HG03521 (cell line): ENCODE results near the gene OR2AJ1.

Experiments used
- ATAC-seq: cut with Tn5 transposase; IDR thresholded peaks from one replicate; pipeline ENCODE4 v1.9.1; 2021; ENCODE audit warnings: mild to moderate bottlenecking, moderate library complexity; ENCODE audit not compliant: unreplicated experiment

Gene OR2AJ1

DNA sequence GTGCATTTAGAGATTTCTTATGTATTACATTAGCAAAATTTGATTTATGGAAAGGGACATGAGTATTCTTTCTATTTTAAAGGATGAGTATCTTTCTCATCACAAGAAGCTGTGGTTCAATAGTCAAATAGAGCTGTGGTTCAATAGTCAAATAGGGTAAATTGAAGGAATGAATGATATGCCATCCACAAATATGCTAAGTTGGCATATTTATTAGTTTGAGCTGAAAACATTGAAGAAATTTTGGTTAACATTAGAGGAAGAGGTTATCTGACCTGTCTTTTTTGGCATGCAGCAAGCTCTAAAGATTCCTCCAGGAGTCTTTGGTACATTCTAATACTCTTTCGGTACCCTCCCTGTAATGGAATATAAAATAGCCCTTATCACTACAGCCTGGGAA, 28.7 kb downstream of the OR2AJ1 start:
- no peak for ATAC-seq

DNA sequence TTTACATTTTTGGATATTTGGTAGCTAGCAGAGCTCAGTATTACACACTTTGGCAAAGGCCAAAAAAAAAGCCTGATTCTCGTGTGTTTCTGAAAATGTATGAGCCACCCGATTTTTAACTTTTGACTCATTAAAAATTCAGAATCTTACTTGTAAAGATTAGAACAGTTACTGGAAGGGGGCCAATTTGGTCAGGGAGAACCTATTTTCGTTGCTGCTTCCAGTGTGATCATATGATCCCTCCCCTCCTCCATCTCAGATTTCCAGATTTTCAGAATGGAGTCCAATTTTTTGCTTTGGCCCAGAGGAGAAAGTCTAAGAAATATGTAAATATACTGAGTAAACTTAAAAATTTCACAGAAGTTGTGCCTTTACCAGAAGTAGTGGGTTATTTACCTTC, 37.1 kb downstream of the OR2AJ1 start:
- no peak for ATAC-seq

DNA sequence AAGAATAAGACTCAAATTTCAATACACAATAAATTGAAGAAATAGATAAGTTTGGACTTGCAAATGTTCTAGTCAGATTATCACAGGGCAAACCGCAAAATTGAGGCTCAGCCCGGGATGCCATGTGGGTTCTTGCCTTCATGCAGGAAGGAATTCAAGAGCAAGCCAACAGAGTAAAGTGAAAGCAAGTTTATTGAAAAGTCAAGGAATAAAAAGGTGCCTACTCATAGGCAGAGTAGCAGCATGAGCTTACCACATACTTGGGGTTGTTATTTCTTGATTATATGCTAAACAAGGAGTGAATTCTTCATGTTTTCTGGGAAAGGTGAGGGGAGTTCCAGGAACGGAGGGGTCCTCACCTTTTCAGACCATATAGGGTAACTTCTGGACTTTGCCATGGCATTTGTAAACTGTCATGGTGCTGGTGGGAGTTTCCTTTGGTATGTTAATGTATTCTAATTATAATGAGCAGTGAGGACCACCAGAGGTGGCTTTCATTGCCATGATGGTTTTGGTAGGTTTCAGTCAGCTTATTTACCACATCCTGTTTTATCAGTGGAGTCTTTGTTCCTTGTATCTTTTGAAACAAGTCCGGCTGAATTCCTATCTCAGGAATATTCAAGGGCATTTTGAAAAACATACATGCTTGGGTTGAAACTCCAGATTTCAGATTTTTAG, 38.4 kb downstream of the OR2AJ1 start:
- no peak for ATAC-seq

DNA sequence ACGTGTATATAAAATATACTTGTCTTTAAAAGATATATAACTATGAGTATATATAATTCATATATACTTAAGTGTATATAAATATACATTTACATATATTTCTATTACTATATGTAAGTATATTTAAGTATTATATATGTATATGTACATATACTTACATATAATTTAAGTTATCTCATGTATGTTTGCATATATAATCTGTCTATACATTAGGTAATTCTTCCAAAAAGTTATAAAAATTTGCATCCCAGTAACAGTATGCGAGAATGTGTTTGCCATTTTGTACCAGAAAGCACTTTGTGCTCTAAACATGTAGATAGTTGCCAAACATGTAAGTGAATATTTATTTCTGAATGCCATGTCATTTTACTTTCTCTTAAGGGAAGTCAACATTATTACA, 40.2 kb downstream of the OR2AJ1 start, which contains the start of gene OR2AK2:
Gene OR2AK2, plus strand, starts transcription at position 301 of the 400 bp plus-strand sequence. CDS start 144 bp downstream, outside the sequence.
- no peak for ATAC-seq

DNA sequence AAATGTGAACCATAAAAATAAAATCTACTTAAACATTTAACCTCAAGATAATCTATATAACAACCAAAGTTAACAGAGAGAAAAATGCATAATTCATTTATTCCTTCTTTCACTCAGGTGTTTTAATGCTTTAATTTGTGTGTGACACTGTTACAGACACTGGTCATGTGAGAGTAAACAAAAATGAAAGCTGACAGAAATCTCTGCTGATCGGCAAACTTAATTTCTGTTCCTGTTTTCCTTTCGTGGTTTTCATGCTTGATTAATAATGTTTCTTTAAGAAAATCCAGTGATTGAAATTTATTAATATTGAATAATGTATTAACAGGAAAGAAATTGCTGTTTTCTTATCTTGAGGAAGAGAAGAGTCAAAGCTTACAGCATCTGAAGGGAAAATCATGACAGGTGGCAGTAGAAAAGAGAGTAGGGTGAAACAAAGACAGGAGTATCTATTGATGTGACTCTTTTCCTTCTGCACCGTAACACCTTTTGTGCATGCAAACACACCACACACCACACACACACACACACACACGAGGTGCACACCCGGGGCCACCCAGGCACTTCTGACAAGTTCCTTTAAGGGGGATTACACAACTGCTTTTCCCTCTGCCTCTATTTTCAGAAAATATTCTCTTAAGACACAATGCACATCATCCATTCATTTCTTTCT, 42.0 kb downstream of the OR2AJ1 start:
- peak; percentile 66 for ATAC-seq
